Hindlimb muscle (tissue), 1 donor: Measurements from ENCODE around the gene PGAP3. TPM values are rescaled to one million over a fixed set of nuclear protein-coding genes. Genes with fewer than 3 reads are reported as not detected.
A peak's percentile ranks its signal among the peaks of the same experiment; 100 is the strongest.
"Not testable (repeated sequence)": the region's sequence is repeated elsewhere in the genome, so short reads cannot be mapped to it uniquely, and the experiment has no call there.

Experiments
- DNase-seq: peaks from one replicate; pipeline ENCODE4 v3.0.0-alpha.2; 2013
- polyA plus RNA-seq: library from polyadenylated mRNA; unstranded; fragments of 120-200 nt; gene quantifications from one replicate; pipeline ENCODE4 v1.2.1, GENCODE V29; 2013; ENCODE audit not compliant: insufficient read length

The PGAP3 gene, protein sequence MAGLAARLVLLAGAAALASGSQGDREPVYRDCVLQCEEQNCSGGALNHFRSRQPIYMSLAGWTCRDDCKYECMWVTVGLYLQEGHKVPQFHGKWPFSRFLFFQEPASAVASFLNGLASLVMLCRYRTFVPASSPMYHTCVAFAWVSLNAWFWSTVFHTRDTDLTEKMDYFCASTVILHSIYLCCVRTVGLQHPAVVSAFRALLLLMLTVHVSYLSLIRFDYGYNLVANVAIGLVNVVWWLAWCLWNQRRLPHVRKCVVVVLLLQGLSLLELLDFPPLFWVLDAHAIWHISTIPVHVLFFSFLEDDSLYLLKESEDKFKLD
- 23.3 TPM for polyA plus RNA-seq

- peak; percentile 91 for DNase-seq
These were observed at the start of gene PGAP3 for GRCh38 chr17:39687546-39688474. Gene PGAP3, minus strand, starts transcription at chr17:39688057. Its CDS starts 43 bp downstream, at chr17:39688014.

GRCh38 chr17:39737206-39737759, 49.4 kb upstream of the PGAP3 start:
- DNase-seq, result no peak

GRCh38 chr17:39736319-39737165, 48.7 kb upstream of the PGAP3 start:
- no peak for DNase-seq

- no peak for DNase-seq
These were observed 48.0 kb upstream of the PGAP3 start for GRCh38 chr17:39735882-39736281.

DNA sequence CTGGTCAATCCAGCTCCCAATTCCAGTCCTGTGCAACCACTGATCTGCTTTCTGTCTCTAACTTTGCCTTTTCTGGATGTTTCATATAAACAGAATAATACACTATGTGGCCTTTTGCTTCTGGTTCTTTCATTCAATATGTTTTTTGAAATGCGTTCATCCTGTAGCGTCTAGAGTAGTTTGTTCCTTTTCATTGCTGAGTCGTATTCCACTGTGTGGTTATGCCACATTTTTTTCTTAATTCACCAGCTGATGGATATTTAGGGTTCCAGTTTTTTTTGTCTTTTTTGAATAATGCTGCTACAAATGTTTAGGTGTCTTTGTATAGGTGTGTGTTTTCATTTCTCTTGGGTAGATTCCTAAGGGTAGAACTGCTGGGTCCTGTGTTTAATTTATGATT, 44.7 kb upstream of the PGAP3 start:
- no peak for DNase-seq

GRCh38 chr17:39730095-39730921, 42.5 kb upstream of the PGAP3 start, which contains the start of gene MIEN1:
Gene MIEN1, minus strand, starts transcription at chr17:39730532. Its CDS starts 37 bp downstream, at chr17:39730495.
- DNase-seq, result peak; percentile 88

- DNase-seq, result no peak
These were observed 41.5 kb upstream of the PGAP3 start for GRCh38 chr17:39729280-39729851.

- no peak for DNase-seq
These were observed 39.7 kb upstream of the PGAP3 start for GRCh38 chr17:39727556-39727955.

DNA sequence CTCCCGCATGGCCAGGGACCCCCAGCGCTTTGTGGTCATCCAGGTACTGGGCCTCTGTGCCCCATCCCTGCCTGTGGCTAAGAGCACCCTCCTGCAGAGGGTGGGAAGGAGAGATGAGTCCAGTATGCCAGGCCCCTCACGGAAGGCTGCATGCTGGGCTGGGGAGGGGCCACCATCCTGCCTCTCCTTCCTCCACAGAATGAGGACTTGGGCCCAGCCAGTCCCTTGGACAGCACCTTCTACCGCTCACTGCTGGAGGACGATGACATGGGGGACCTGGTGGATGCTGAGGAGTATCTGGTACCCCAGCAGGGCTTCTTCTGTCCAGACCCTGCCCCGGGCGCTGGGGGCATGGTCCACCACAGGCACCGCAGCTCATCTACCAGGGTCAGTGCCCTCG, 38.8 kb upstream of the PGAP3 start:
- no peak for DNase-seq

DNA sequence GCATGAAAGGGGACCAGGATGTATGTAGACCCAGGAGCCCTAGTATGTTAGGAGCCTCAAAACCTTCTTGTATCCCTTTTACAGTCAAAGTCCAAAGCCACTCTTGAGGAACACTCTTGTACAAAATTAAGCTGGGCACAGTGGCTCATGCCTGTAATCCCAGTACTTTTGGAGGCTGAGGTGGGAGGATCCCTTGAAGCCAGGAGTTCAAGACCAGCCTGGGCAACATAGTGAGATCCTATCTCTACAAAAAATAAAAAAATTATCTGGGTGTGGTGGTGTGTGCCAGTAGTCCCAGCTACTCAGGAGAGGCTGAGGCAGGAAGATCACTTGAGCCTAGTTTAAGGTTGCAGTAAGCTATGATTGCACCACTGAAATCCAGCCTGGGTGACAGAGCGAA, 38.1 kb upstream of the PGAP3 start:
- not testable (repeated sequence) for DNase-seq

- DNase-seq, result no peak
These were observed 36.9 kb upstream of the PGAP3 start for GRCh38 chr17:39724731-39725130.

- no peak for DNase-seq
These were observed 35.4 kb upstream of the PGAP3 start for GRCh38 chr17:39722965-39723848.

DNA sequence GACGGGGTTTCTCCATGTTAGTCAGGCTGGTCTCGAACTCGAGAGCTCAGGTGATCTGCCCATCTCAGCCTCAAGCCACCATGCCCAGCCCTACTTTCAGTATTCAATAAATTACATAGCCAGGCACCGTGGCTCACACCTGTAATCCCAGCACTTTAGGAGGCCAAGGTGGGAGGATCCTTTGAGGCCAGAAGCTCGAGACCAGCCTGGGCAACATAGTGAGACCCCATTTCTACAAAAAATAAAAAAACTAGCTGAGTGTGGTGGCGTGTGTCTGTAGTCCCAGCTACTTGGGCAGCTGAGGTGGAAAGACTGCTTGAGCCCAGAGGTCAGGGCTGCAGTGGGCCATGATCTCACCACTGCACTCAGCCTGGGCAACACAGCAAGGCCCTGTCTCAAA, 34.2 kb upstream of the PGAP3 start:
- DNase-seq, result no peak

- no peak for DNase-seq
These were observed 31.9 kb upstream of the PGAP3 start for GRCh38 chr17:39719563-39720355.

- DNase-seq, result no peak
These were observed 29.8 kb upstream of the PGAP3 start for GRCh38 chr17:39717660-39718059.

- no peak for DNase-seq
These were observed 29.2 kb upstream of the PGAP3 start for GRCh38 chr17:39716879-39717536.

GRCh38 chr17:39716073-39716818, 28.4 kb upstream of the PGAP3 start:
- no peak for DNase-seq
